Breast epithelium (tissue), 4 donors: ENCODE measurements around the gene TSACC. TPM values are rescaled to one million over a fixed set of nuclear protein-coding genes. Genes with fewer than 3 reads are reported as not detected.
"Not testable (repeated sequence)": the region's sequence is repeated elsewhere in the genome, so short reads cannot be mapped to it uniquely, and the experiment has no call there.

ENCODE experiments used
- DNase-seq, 2 donors: peaks; one replicate each; pipeline ENCODE4 v3.0.0-alpha.2; 2019; ENCODE audit warnings: low spot score in 2 of 2
- H3K27ac ChIP-seq, 2 donors: fragments of 200-600 bp; sonication (generic) in 1 of 2; one replicate each; pipeline ENCODE4 v1.5.1; 2016 to 2019; ENCODE audit warnings: mild to moderate bottlenecking in 1 of 2
- H3K27me3 ChIP-seq, 2 donors: fragments of 200-600 bp; sonication (generic) in 1 of 2; one replicate each; pipeline versions ENCODE4 v1.5.1 to v1.6.0; 2017 to 2019; ENCODE audit warnings: control low read depth in 1 of 2, mild to moderate bottlenecking in 1 of 2
- H3K36me3 ChIP-seq: fragments of 200-600 bp; one replicate; pipeline ENCODE4 v1.5.1; 2019
- H3K4me1 ChIP-seq, 2 donors: fragments of 200-600 bp; sonication (generic); one replicate each; pipeline ENCODE4 v1.5.1; 2016 to 2019; ENCODE audit warnings: control low read depth in 1 of 2
- H3K4me3 ChIP-seq, 3 donors: fragments of 200-600 bp; sonication (generic); 1 replicate in 2 of 3; 2 replicates in 1 of 3; pipeline ENCODE4 v1.5.1; 2016 to 2019; ENCODE audit warnings: mild to moderate bottlenecking in 3 of 3, moderate library complexity in 2 of 3
- H3K9me3 ChIP-seq, 2 donors: fragments of 200-600 bp; sonication (generic) in 1 of 2; one replicate each; pipeline ENCODE4 v1.5.1; 2016 to 2019; ENCODE audit warnings: control low read depth in 1 of 2
- CTCF ChIP-seq, 3 donors: fragments of 450-650 bp; IDR thresholded peaks; one replicate each; pipeline ENCODE4 v1.5.1; 2016 to 2017; ENCODE audit warnings: antibody characterized with exemption in 3 of 3, mild to moderate bottlenecking in 3 of 3, moderate library complexity in 3 of 3
- POLR2A ChIP-seq: fragments of 450-650 bp; IDR thresholded peaks from one replicate; pipeline ENCODE4 v1.6.1; 2016; ENCODE audit warnings: antibody characterized with exemption, mild to moderate bottlenecking, moderate library complexity
- POLR2AphosphoS5 ChIP-seq, 3 donors: sonication (generic); formaldehyde crosslinking; IDR thresholded peaks; one replicate each; pipeline ENCODE4 v1.6.1; 2017; ENCODE audit warnings: antibody characterized with exemption in 3 of 3
- intact Hi-C: fragments of 100-400 bp; cut with DNase I; formaldehyde crosslinking; loops from one replicate; pipeline ENCODE4 v1.15.1; 2023; ENCODE audit warnings: low total_unique reads
- total RNA-seq, 3 donors: library from RNA; depleted of rRNA; stranded (reverse); fragments of >200 nt; gene quantifications; one replicate each; pipeline ENCODE4 v1.1.0, GENCODE V29; 2016

TSACC gene
- total RNA-seq, 3 donors from 2014 or later, result 1.4 to 1.5 TPM; not detected in 1

- no peak for DNase-seq
- Histone ChIP-seq H3K4me3 (no peak overlapping the region), H3K4me1 (no peaks in the 10 kb centered on the region), H3K9me3 (no peaks in the 10 kb centered on the region), H3K27me3 (no peaks in the 10 kb centered on the region), H3K27ac (no peak overlapping the region), H3K36me3 (no peaks in the 10 kb centered on the region)
- intact Hi-C loops, result no loop called here
- TF ChIP-seq CTCF (IDR thresholded peaks at IDR 0.05), result no peak
- no peak for TF ChIP-seq POLR2AphosphoS5 (IDR thresholded peaks at IDR 0.05)
- TF ChIP-seq POLR2A, result no peak
These were observed 9.0 kb downstream of the TSACC start for GRCh38 chr1:156347331-156347730.

GRCh38 chr1:156352481-156352880 lies 14.2 kb downstream of the TSACC start:
- H3K4me3 ChIP-seq, DNase-seq, H3K27me3 ChIP-seq, intact Hi-C loops, H3K9me3 ChIP-seq, H3K36me3 ChIP-seq, H3K27ac ChIP-seq, H3K4me1 ChIP-seq: not testable (repeated sequence)

- Histone ChIP-seq H3K4me3 (no peak overlapping the region), H3K27me3 (no peaks in the 10 kb centered on the region), H3K27ac (no peak overlapping the region), H3K4me1 (no peaks in the 10 kb centered on the region), H3K9me3 (no peaks in the 10 kb centered on the region), H3K36me3 (no peaks in the 10 kb centered on the region)
- no peak for TF ChIP-seq CTCF (IDR thresholded peaks at IDR 0.05)
- no peak for TF ChIP-seq POLR2A
- no peak for TF ChIP-seq POLR2AphosphoS5 (IDR thresholded peaks at IDR 0.05)
- no peak for DNase-seq
- intact Hi-C loops, result no loop called here
These were observed 18.0 kb downstream of the TSACC start for GRCh38 chr1:156356262-156356874.

- Histone ChIP-seq H3K36me3 (no peaks in the 10 kb centered on the region), H3K27ac (no peak overlapping the region), H3K4me3 (no peak overlapping the region), H3K4me1 (no peaks in the 10 kb centered on the region), H3K27me3 (no peaks in the 10 kb centered on the region), H3K9me3 (no peaks in the 10 kb centered on the region)
- TF ChIP-seq POLR2A (no peak), CTCF (IDR thresholded peaks at IDR 0.05) (peak; percentile 15 to 70 (median 42)), POLR2AphosphoS5 (IDR thresholded peaks at IDR 0.05) (no peak)
- peak; percentile 50 to 61 for DNase-seq
- intact Hi-C loops, result no loop called here
These were observed 18.7 kb downstream of the TSACC start for GRCh38 chr1:156356875-156357534.

- no peaks in the 10 kb centered on the region for H3K27me3 ChIP-seq
- no peak overlapping the region for H3K27ac ChIP-seq
- no peaks in the 10 kb centered on the region for H3K36me3 ChIP-seq
- intact Hi-C loops, result no loop called here
- no peaks in the 10 kb centered on the region for H3K4me1 ChIP-seq
- no peak overlapping the region for H3K4me3 ChIP-seq
- no peaks in the 10 kb centered on the region for H3K9me3 ChIP-seq
- no peak for TF ChIP-seq CTCF (IDR thresholded peaks at IDR 0.05)
- TF ChIP-seq POLR2AphosphoS5 (IDR thresholded peaks at IDR 0.05), result no peak
- TF ChIP-seq POLR2A, result no peak
- DNase-seq, result no peak
These were observed 19.7 kb downstream of the TSACC start for GRCh38 chr1:156357977-156358376.
